Stimulated activated CD4-positive, alpha-beta T cell treated with anti-CD3 and anti-CD28 coated beads, TNF-alpha, amount 100 ng/mL, for 48 hours (primary cell): ENCODE results near the gene FAM180A.
"Not testable (repeated sequence)": the region's sequence is repeated elsewhere in the genome, so short reads cannot be mapped to it uniquely, and the experiment has no call there.

Source experiments
- DNase-seq, 3 donors: peaks; one replicate each; pipeline ENCODE4 v3.0.0-alpha.2; 2020; ENCODE audit warnings: low read depth in 3 of 3

FAM180A gene

GRCh38 chr7:135714534-135715009 lies 34.0 kb downstream of the FAM180A start:
- DNase-seq = no peak

GRCh38 chr7:135713836-135714470 lies 34.7 kb downstream of the FAM180A start:
- no peak for DNase-seq

DNA sequence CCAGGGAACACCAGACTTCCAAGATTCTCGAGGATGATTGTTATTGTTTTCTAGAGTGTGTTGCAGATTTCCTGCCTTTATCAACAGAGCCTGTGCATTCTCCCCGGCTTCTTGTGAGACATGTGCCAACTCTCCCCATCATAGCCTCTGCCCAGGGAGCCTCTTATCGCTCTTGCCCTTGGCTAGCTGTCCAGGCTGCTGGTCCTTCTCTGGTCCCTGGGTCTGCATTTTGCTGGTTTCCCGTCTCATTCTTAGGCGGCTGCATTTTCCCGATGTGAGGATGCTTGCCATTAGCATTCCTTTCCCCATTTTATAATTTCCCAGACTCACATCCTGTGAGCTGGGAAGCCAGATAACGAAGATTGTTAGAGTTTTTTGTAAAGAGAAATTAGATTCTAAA lies 35.8 kb downstream of the FAM180A start:
- no peak for DNase-seq

DNA sequence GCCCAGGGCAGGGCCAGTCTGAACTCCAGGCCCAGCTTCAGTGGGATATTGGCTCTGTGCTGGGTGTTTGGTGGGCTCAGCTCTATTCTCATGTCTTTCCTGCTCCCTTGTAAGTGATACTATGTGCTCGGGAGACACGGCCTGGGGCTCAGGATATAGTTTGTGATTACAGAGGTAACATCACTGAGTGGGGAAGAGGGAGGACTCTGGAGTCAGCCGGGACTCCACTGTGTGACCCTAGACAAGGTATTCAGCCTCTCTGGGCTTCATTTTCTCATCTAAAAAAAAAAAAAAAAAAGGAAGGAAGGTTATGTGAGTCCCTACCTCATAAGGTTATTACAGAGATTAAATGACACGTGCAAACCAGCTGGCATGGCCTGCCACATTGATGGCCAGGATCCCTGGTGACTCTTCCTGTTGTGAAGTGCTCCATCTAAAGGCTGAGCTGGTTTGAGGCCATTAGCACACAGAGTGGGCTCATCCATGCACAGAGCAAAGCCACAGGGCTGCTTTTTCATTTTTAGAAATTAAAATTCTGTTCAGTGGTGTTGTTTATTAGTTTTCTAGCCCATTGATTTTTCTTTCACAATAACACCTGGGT lies 36.3 kb downstream of the FAM180A start:
- DNase-seq = no peak

GRCh38 chr7:135711139-135711469 lies 37.5 kb downstream of the FAM180A start:
- no peak for DNase-seq

DNA sequence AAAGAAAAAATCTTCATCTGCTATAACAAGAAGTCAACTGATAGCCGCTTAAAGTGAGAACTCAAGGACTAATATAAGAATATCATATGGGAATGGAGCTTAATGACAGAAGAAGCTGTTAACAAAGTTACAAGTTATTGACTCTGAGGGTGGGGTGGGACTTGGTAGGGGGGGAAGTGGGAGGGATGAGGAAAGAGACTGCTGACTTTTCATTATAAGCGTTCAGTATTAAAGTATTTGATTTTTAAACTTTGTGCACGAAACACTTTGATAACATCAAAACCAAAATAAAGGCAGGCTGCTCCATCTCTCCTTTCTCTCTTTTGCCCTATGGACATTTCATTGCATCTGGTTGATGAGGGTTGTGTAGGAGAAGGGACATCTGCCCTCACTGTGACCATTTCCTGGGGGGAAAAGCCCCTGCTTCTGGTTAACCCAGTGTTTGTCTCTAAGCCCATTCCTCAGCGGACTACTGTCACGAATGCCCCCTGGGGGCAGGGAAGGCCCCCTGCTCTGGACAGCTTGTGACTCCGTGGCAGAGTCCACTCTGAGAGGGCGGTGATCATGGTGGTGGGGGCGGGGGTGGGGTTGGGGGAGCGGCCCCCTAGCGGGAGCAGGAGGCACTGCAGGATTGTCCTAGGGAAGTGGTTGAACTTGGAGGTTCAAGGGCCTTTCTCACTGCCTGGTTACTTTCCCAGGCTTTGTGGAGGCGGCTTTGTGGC lies 38.0 kb downstream of the FAM180A start:
- DNase-seq = peak in 1 of 3 donors; percentile 3

DNA sequence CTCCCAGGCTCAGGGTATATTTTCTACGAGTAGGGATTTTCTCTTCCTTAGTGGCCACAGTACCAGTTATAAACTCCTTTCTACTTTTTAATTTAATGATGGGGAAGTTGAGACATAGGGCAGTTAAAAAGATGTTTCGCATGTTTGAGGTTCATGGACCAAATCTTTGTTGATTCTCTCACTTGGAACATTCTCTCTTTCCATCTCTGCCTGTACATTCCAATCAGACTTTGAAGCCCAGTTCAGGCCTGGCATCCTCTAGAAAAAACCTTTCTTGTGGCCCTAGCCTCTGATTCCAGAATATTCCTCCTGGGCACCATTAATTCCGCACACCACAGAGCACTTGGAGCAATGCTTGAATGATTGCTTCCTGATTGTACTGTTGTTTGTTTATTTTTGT lies 39.1 kb downstream of the FAM180A start:
- DNase-seq = no peak

DNA sequence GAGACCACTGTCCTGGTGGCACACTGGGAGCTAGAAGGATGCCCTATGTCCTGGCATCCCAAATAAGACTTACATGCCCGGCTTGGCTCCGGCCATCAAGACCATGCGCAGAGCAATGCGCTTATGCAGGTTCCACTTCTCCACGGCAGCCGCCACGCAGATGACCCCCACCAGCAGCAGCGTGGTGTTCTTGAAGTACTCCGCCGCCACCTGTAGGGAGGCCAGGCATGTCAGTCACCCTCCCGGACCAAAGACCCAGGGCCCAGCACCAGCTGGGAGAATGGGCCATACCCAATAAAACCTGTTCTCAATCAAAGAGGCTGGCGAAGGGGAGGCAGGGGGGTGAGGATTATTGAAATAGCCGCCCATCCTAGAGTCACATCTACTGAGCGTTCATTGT lies 40.6 kb downstream of the FAM180A start:
- no peak for DNase-seq

- DNase-seq = no peak
These were observed 41.0 kb downstream of the FAM180A start for GRCh38 chr7:135707570-135707966.

- DNase-seq = no peak
These were observed 41.6 kb downstream of the FAM180A start for GRCh38 chr7:135706858-135707569.

- DNase-seq = no peak
These were observed 42.4 kb downstream of the FAM180A start for GRCh38 chr7:135706038-135706742.

- no peak for DNase-seq
These were observed 43.9 kb downstream of the FAM180A start for GRCh38 chr7:135704698-135705097.

DNA sequence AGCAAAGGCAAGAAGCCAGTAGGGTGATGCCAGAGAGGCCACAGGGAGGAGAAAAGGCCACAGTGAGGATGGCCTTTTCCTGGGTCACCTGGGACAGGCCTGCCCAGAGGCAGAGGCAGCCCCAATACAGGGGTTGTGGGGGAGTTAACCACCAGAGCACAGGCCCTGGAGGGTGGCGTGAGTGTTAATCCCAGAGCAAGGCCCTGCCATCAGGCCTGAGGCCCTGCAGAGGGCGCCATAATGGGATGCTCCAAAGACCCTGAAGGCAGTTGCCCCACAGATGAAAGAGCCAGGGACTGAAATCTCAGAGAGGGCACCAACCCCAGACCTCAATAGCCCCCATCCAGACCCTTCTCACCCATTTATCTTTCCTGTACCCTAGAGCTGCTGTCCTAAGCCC lies 44.5 kb downstream of the FAM180A start:
- no peak for DNase-seq

DNA sequence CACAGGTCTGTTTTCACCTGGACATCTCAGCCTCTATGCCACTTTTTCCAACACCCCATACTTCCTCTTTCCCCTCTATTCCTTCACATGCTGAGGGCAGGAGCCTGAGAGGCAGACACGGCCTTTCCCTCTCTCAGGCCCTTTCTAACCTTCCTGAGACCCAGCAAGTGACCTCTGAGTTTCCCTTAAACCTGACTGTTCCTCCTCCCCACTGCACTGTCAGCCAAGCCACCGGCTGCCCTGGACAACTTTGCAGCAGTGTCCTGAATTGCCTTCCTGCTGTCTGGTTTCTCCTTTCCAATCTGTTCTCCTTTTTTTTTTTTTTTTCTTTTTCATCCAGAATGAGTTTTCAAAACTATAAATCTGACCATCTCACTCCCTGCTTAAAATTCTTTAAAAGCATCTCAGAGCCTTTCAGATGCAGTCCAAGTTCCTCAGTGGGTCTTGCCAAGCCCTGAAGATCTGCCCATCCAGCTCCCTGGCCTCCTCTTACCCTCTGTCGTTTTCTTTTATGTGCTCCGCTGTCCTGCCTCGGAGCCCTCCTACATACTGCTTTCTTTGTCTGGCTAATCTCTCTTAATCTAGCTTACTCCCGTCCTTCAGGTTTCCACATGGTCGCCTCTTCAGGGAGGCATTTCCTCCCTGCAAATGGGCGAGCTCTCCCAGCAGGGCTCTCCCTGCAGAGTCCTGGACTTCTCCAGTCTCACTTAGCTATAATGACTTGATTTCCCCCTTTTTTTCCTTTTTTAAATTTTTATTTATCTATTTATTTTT lies 51.1 kb downstream of the FAM180A start:
- no peak for DNase-seq

GRCh38 chr7:135693558-135693957 lies 55.1 kb downstream of the FAM180A start:
- DNase-seq = no peak

- not testable (repeated sequence) for DNase-seq
These were observed 56.0 kb downstream of the FAM180A start for GRCh38 chr7:135692606-135693005.

GRCh38 chr7:135692055-135692454 lies 56.6 kb downstream of the FAM180A start:
- DNase-seq = no peak

DNA sequence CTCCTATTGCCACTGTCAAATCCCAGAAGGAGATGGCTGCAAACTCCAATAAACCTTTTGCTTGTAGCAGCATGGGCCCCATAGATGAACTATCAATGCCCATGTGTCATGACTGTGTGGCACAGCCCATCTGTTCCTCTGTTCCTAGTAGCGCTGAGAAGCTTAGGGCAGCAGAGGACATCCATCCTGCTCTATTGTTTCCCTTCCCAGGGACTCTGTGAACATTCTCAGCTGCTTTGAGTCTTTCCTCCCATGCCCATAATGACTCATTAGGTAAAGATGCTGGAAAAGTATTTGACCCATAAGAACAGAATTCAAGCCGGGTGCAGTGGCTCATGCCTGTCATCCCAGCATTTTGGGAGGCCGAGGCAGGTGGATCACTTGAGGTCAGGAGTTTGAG lies 58.0 kb downstream of the FAM180A start:
- no peak for DNase-seq

DNA sequence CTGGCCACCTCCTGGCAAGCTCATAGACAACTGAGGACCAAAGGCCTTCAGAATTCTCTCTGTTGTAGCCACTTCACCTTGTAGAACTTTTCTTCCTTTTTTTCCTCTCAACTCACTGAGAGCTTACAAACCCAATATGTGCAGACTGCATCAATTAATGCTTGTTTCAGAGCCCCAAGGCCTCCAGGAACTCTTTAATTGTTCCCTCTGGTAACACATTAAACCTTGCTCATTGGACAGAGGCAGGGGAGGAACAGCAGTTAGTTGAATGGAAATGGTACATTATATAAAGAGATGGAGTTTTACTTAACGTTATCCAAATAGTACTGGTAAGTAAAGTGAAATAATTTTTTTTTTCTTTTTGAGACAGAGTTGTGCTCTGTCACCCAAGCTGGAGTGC lies 61.1 kb downstream of the FAM180A start:
- no peak for DNase-seq

DNA sequence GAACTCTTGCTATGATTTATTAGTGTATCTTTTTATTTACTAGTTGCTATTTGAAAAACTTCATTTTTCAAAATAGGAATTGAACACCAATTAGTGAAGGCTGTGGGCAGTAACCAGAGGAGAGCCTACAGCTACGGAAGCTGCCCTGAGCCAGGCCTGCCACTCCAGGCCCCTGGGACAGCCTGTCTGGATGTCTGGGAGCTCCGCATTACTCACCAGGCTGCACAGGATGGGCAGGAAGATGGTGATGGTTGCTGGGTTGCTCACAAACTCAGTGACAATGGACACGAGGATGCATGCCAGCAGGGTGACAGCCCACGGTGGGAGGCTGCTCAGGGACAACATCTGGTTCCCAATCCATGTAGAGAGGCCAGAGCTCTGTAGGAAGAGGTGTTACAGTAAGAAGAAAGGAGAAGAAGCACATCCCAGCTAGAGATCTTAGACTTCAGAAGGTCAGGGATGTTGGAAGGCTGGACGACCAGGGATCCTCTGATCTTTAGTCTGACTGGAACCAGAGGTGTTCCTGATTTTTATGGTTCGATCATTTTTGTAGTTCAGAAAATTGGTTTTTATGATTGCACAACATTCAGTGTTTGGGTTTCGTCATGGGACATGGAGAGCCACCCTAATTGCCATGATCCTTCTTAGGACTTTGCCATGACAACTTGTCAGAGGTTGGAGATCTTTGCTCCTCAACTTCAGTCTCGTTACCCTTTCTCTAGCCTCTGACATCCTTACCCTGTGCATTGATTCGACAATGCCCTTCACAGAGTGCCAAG lies 63.1 kb downstream of the FAM180A start:
- DNase-seq = no peak
